Ureter (tissue), 1 donor: ENCODE data around the gene CAMSAP2. TPM values are rescaled to one million over a fixed set of nuclear protein-coding genes. Genes with fewer than 3 reads are reported as not detected.
A peak's percentile ranks its signal among the peaks of the same experiment; 100 is the strongest.

Experiments used
- DNase-seq: peaks from one replicate; pipeline ENCODE4 v3.0.0-alpha.2; 2020; ENCODE audit warnings: low spot score
- total RNA-seq: library from RNA; stranded (reverse); gene quantifications from one replicate; pipeline ENCODE4 v1.2.4, GENCODE V29; 2023
- donor health status: DM: yes; HTN: yes; CAD: no.

Gene CAMSAP2
- total RNA-seq, 1 donor from 2014 or later: 37.8 TPM

GRCh38 chr1:200896531-200897196 is 158.0 kb downstream of the CAMSAP2 start:
- DNase-seq: peak; percentile 75

- DNase-seq: no peak
Measured at GRCh38 chr1:200897259-200897658, 158.6 kb downstream of the CAMSAP2 start.

GRCh38 chr1:200899015-200899386 is 160.3 kb downstream of the CAMSAP2 start:
- DNase-seq: no peak

- DNase-seq: no peak
Measured at GRCh38 chr1:200899451-200899915, 160.8 kb downstream of the CAMSAP2 start.

- DNase-seq: no peak
Measured at GRCh38 chr1:200899954-200900867, 161.5 kb downstream of the CAMSAP2 start.

- no peak for DNase-seq
Measured at GRCh38 chr1:200900877-200901276, 162.2 kb downstream of the CAMSAP2 start.

- no peak for DNase-seq
Measured at GRCh38 chr1:200901350-200901749, 162.7 kb downstream of the CAMSAP2 start.

- DNase-seq: no peak
Measured at GRCh38 chr1:200901796-200902444, 163.2 kb downstream of the CAMSAP2 start.

- DNase-seq: no peak
Measured at GRCh38 chr1:200903793-200904192, 165.1 kb downstream of the CAMSAP2 start.

GRCh38 chr1:200904772-200905171 is 166.1 kb downstream of the CAMSAP2 start:
- no peak for DNase-seq

- no peak for DNase-seq
Measured at GRCh38 chr1:200905411-200906052, 166.8 kb downstream of the CAMSAP2 start.

GRCh38 chr1:200906491-200906890 is 167.8 kb downstream of the CAMSAP2 start:
- no peak for DNase-seq

- DNase-seq: no peak
Measured at GRCh38 chr1:200907611-200908097, 169.0 kb downstream of the CAMSAP2 start.

- peak; percentile 69 for DNase-seq
Measured at GRCh38 chr1:200908191-200908868, 169.6 kb downstream of the CAMSAP2 start.

- DNase-seq: no peak
Measured at GRCh38 chr1:200909071-200909470, 170.4 kb downstream of the CAMSAP2 start.

GRCh38 chr1:200909757-200910239 is 171.1 kb downstream of the CAMSAP2 start:
- DNase-seq: no peak

Other genes starting within 250 kb of the CAMSAP2 start
- gene KIF14, start 118.1 kb upstream of the CAMSAP2 start, total RNA-seq: 0.26 TPM
- 30.6 TPM for gene DDX59, start 69.0 kb upstream of the CAMSAP2 start, total RNA-seq
- not detected for gene GPR25, start 134.1 kb downstream of the CAMSAP2 start, total RNA-seq
- 83.2 TPM for gene INAVA, start 156.0 kb downstream of the CAMSAP2 start, total RNA-seq